A673 (cell line): ENCODE data around the gene PLAC8. TPM values are rescaled to one million over a fixed set of nuclear protein-coding genes. Genes with fewer than 3 reads are reported as not detected.

Source experiments
- BruUV-seq: library from RNA; stranded (reverse); fragments of 400-500 nt; replicated peaks from 2 replicates; lab custom pipeline; 2021; lab: Mats Ljungman, UMichigan
- CTCF ChIA-PET: fragments of 300-600 bp; sonication (Branson Sonifier 250); formaldehyde crosslinking; loops from one replicate; lab custom pipeline; 2022; ENCODE audit warnings: antibody characterized with exemption; lab: Charles Lee
- POLR2A ChIA-PET: fragments of 300-600 bp; sonication (Branson Sonifier 250); formaldehyde crosslinking; loops from one replicate; lab custom pipeline; 2022; ENCODE audit warnings: antibody characterized with exemption; ENCODE audit not compliant: low non-redundant PET; lab: Charles Lee
- DNase-seq: peaks from one replicate; pipeline ENCODE4 v3.0.0-alpha.2; 2015; ENCODE audit warnings: low spot score
- H3K27ac ChIP-seq: fragments of 200-600 bp; sonication (generic); 2 replicates; pipeline ENCODE4 v1.5.1; 2016; ENCODE audit warnings: mixed run types, low read depth, mild to moderate bottlenecking, mixed read lengths, antibody characterized with exemption, low read length; ENCODE audit not compliant: poor library complexity, severe bottlenecking
- H3K27me3 ChIP-seq: fragments of 200-600 bp; sonication (generic); replicated peaks from 2 replicates; pipeline ENCODE4 v1.6.1; 2017; ENCODE audit warnings: mixed run types, low read depth, mild to moderate bottlenecking, mixed read lengths, antibody characterized with exemption, low read length; ENCODE audit not compliant: insufficient read depth, poor library complexity
- H3K36me3 ChIP-seq: fragments of 200-600 bp; sonication (generic); 2 replicates; pipeline ENCODE4 v1.6.1; 2016; ENCODE audit warnings: mixed run types, mild to moderate bottlenecking, mixed read lengths, antibody characterized with exemption, low read length; ENCODE audit not compliant: insufficient read depth, poor library complexity, severe bottlenecking
- H3K4me1 ChIP-seq: fragments of 200-600 bp; sonication (generic); 2 replicates; pipeline ENCODE4 v1.6.1; 2017; ENCODE audit warnings: mixed run types, mild to moderate bottlenecking, mixed read lengths, antibody characterized with exemption, low read length; ENCODE audit not compliant: insufficient read depth, poor library complexity, severe bottlenecking
- H3K4me3 ChIP-seq: fragments of 200-600 bp; sonication (generic); 2 replicates; pipeline ENCODE4 v1.5.1; 2016; ENCODE audit warnings: low read depth, mixed run types, mild to moderate bottlenecking, mixed read lengths, low read length; ENCODE audit not compliant: poor library complexity, severe bottlenecking
- H3K9me3 ChIP-seq: fragments of 200-600 bp; sonication (generic); 2 replicates; pipeline ENCODE4 v1.6.1; 2016; ENCODE audit warnings: mixed run types, low read depth, mild to moderate bottlenecking, mixed read lengths, antibody characterized with exemption, low read length; ENCODE audit not compliant: poor library complexity, severe bottlenecking
- CTCF ChIP-seq: fragments of 300-800, 200-600 bp; sonication (generic); conservative IDR thresholded peaks from 2 replicates; pipeline ENCODE4 v1.5.1; 2017; ENCODE audit warnings: low read depth, mild to moderate bottlenecking, antibody characterized with exemption, low read length, moderate library complexity, mixed read lengths
- EZH2 ChIP-seq: fragments of 200-600 bp; sonication (generic); IDR thresholded peaks from 2 replicates; pipeline ENCODE4 v1.6.1; 2017; ENCODE audit warnings: borderline replicate concordance, low read depth, mild to moderate bottlenecking, mixed read lengths, antibody characterized with exemption, low read length; ENCODE audit not compliant: poor library complexity, severe bottlenecking
- intact Hi-C: fragments of 100-400 bp; cut with micrococcal nuclease; formaldehyde crosslinking; loops from one replicate; pipeline ENCODE4 v1.10.0; 2022; ENCODE audit not compliant: unreplicated experiment
- total RNA-seq: library from RNA; stranded (reverse); gene quantifications from 2 replicates; pipeline ENCODE4 v1.2.3, GENCODE V29; 2021

Gene PLAC8
- total RNA-seq, 1 experiment from 2014 or later = 0.41 TPM

- no TSS peak for BruUV-seq
- H3K27ac ChIP-seq = no peak overlapping the region
- no peak for DNase-seq
- no peak overlapping the region for H3K4me3 ChIP-seq
- intact Hi-C loops = no loop called here
- POLR2A ChIA-PET = no interaction called here
- CTCF ChIA-PET = no interaction called here
- TF ChIP-seq EZH2 (no peak), CTCF (no peak)
- H3K4me1 ChIP-seq = no peaks in the 10 kb centered on the region
- H3K9me3 ChIP-seq = no peaks in the 10 kb centered on the region
- no peaks in the 10 kb centered on the region for H3K27me3 ChIP-seq
- no peaks in the 10 kb centered on the region for H3K36me3 ChIP-seq
These were observed 30.5 kb downstream of the PLAC8 start for GRCh38 chr4:83083925-83084475.

- no TSS peak for BruUV-seq
- no peaks in the 10 kb centered on the region for H3K27me3 ChIP-seq
- intact Hi-C loops = no loop called here
- POLR2A ChIA-PET = no interaction called here
- H3K4me3 ChIP-seq = no peak overlapping the region
- CTCF ChIA-PET = no interaction called here
- no peak overlapping the region for H3K27ac ChIP-seq
- no peak for DNase-seq
- H3K4me1 ChIP-seq = no peaks in the 10 kb centered on the region
- H3K9me3 ChIP-seq = no peaks in the 10 kb centered on the region
- no peak for TF ChIP-seq CTCF
- TF ChIP-seq EZH2 = no peak
- no peaks in the 10 kb centered on the region for H3K36me3 ChIP-seq
These were observed 31.8 kb downstream of the PLAC8 start for GRCh38 chr4:83082777-83083176.

- ChIA-PET POLR2A (no interaction called here), CTCF (no interaction called here)
- no peak for TF ChIP-seq CTCF
- TF ChIP-seq EZH2 = no peak
- H3K4me3 ChIP-seq = no peak overlapping the region
- H3K4me1 ChIP-seq = no peaks in the 10 kb centered on the region
- no peaks in the 10 kb centered on the region for H3K9me3 ChIP-seq
- no peaks in the 10 kb centered on the region for H3K36me3 ChIP-seq
- intact Hi-C loops = no loop called here
- no TSS peak for BruUV-seq
- no peak for DNase-seq
- no peak overlapping the region for H3K27ac ChIP-seq
- H3K27me3 ChIP-seq = no peaks in the 10 kb centered on the region
These were observed 34.0 kb downstream of the PLAC8 start for GRCh38 chr4:83080561-83080960.
